ENCODE measurements around the gene IGSF21.

Gene IGSF21

GRCh38 chr1:18284805-18285537, 177.4 kb downstream of the IGSF21 start:
- no peaks in the 10 kb centered on the region for H3K4me1 ChIP-seq (ENCODE audit: control insufficient read depth, low read length)
- H3K27me3 ChIP-seq (ENCODE audit: control insufficient read depth, low read length): peaks cover 10% of the 10 kb centered on the region
- TF ChIP-seq, protein P1, sequence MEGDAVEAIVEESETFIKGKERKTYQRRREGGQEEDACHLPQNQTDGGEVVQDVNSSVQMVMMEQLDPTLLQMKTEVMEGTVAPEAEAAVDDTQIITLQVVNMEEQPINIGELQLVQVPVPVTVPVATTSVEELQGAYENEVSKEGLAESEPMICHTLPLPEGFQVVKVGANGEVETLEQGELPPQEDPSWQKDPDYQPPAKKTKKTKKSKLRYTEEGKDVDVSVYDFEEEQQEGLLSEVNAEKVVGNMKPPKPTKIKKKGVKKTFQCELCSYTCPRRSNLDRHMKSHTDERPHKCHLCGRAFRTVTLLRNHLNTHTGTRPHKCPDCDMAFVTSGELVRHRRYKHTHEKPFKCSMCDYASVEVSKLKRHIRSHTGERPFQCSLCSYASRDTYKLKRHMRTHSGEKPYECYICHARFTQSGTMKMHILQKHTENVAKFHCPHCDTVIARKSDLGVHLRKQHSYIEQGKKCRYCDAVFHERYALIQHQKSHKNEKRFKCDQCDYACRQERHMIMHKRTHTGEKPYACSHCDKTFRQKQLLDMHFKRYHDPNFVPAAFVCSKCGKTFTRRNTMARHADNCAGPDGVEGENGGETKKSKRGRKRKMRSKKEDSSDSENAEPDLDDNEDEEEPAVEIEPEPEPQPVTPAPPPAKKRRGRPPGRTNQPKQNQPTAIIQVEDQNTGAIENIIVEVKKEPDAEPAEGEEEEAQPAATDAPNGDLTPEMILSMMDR (IDR thresholded peaks at IDR 0.05; ENCODE audit: low read depth, low read length, poor library complexity, severe bottlenecking): no peak
- TF ChIP-seq EZH2phosphoT487 (IDR thresholded peaks at IDR 0.05; ENCODE audit: borderline replicate concordance, low read length): no peak
- H3K9me2 ChIP-seq (replicated peaks; ENCODE audit: control insufficient read depth, low read length): no peaks in the 10 kb centered on the region
- no peak overlapping the region for H3K4me2 ChIP-seq (ENCODE audit: low read length)
- H4K20me1 ChIP-seq (ENCODE audit: control insufficient read depth, insufficient read depth, low read depth, low read length): no peaks in the 10 kb centered on the region
- H3K79me2 ChIP-seq (ENCODE audit: control insufficient read depth, low read length): no peaks in the 10 kb centered on the region
- no peaks in the 10 kb centered on the region for H3K9me3 ChIP-seq (ENCODE audit: control insufficient read depth, insufficient read depth, low read length)
- H3K36me3 ChIP-seq (ENCODE audit: control insufficient read depth, low read length): no peaks in the 10 kb centered on the region; the same call in 1 of the 2 replicates
- H3K27ac ChIP-seq (ENCODE audit: low read depth, low read length): no peak overlapping the region
- H3K4me3 ChIP-seq (ENCODE audit: low read length): no peak overlapping the region
- no peaks in the 10 kb centered on the region for H3F3A ChIP-seq (ENCODE audit: control insufficient read depth, insufficient read depth)

DNA sequence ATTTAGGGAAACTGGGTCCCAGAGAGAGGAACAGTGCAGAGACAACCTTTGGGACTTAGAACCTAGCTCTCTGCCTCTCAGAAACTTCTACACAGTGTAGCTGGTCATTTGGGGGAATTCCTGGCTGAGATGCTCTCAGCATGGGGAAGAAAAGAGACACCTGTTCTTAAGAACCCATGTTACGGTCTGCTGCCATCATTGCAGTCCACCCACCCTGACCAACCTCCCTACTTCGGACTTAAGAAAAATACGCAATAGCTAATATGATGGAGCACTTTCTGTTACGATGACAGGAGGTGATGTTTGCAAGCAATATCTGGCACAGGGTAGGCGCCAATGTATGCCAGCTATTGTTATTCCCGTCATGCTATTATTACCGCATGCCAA, 177.9 kb downstream of the IGSF21 start:
- H3K79me2 ChIP-seq (ENCODE audit: control insufficient read depth, low read length): no peaks in the 10 kb centered on the region
- peaks cover 10% of the 10 kb centered on the region for H3K27me3 ChIP-seq (ENCODE audit: control insufficient read depth, low read length)
- no peaks in the 10 kb centered on the region; the same call in 1 of the 2 replicates for H3K36me3 ChIP-seq (ENCODE audit: control insufficient read depth, low read length)
- H3K4me2 ChIP-seq (ENCODE audit: low read length): no peak overlapping the region
- H3K9me3 ChIP-seq (ENCODE audit: control insufficient read depth, insufficient read depth, low read length): no peaks in the 10 kb centered on the region
- H3K4me1 ChIP-seq (ENCODE audit: control insufficient read depth, low read length): no peaks in the 10 kb centered on the region
- H3F3A ChIP-seq (ENCODE audit: control insufficient read depth, insufficient read depth): no peaks in the 10 kb centered on the region
- no peaks in the 10 kb centered on the region for H3K9me2 ChIP-seq (replicated peaks; ENCODE audit: control insufficient read depth, low read length)
- H3K27ac ChIP-seq (ENCODE audit: low read depth, low read length): no peak overlapping the region
- no peak for TF ChIP-seq EZH2phosphoT487 (IDR thresholded peaks at IDR 0.05; ENCODE audit: borderline replicate concordance, low read length)
- TF ChIP-seq, protein P1 (IDR thresholded peaks at IDR 0.05; ENCODE audit: low read depth, low read length, poor library complexity, severe bottlenecking): no peak
- no peak overlapping the region for H3K4me3 ChIP-seq (ENCODE audit: low read length)
- H4K20me1 ChIP-seq (ENCODE audit: control insufficient read depth, insufficient read depth, low read depth, low read length): no peaks in the 10 kb centered on the region

DNA sequence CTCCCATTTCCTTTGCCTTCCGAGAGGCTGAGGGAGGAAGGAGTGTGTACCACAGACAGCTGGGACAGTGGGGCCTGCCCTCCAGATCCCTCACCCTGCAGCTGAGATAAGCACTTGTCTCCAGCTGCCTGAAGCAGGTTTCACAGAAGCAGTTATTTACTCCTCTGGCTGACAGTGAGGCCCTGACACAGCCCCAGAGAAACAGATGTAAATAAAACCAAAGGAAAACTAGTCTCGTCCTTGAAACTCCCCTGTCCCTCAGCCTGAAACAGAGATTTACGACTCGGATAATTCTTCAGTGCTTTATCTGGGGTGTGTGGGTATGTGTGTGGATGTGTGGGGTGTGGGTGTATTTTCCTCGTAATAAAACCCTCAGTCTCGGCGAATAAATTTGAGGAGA, 181.1 kb downstream of the IGSF21 start:
- TF ChIP-seq, protein P1 (IDR thresholded peaks at IDR 0.05; ENCODE audit: low read depth, low read length, poor library complexity, severe bottlenecking): no peak
- TF ChIP-seq EZH2phosphoT487 (IDR thresholded peaks at IDR 0.05; ENCODE audit: borderline replicate concordance, low read length): no peak
- Histone ChIP-seq H3K4me1 (ENCODE audit: control insufficient read depth, low read length) (no peaks in the 10 kb centered on the region), H4K20me1 (ENCODE audit: control insufficient read depth, insufficient read depth, low read depth, low read length) (no peaks in the 10 kb centered on the region), H3K9me3 (ENCODE audit: control insufficient read depth, insufficient read depth, low read length) (no peaks in the 10 kb centered on the region), H3K4me2 (ENCODE audit: low read length) (no peak overlapping the region), H3K27me3 (ENCODE audit: control insufficient read depth, low read length) (peaks cover 3% of the 10 kb centered on the region), H3K36me3 (ENCODE audit: control insufficient read depth, low read length) (no peaks in the 10 kb centered on the region), H3K4me3 (ENCODE audit: low read length) (no peak overlapping the region), H3K9me2 (replicated peaks; ENCODE audit: control insufficient read depth, low read length) (no peaks in the 10 kb centered on the region), H3K79me2 (ENCODE audit: control insufficient read depth, low read length) (no peaks in the 10 kb centered on the region), H3K27ac (ENCODE audit: low read depth, low read length) (no peak overlapping the region), H3F3A (ENCODE audit: control insufficient read depth, insufficient read depth) (no peaks in the 10 kb centered on the region)
